ENCODE data around the gene SEC24D.

Gene SEC24D

GRCh38 chr4:118684873-118685811, 150.8 kb downstream of the SEC24D start, which contains the start of gene METTL14:
METTL14 (plus strand) TSS chr4:118685392; CDS start chr4:118685535, 143 bp downstream.
- no peak for FAIRE-seq

GRCh38 chr4:118683513-118683912, 152.4 kb downstream of the SEC24D start:
- no peak for TF ChIP-seq POLR2A (IDR thresholded peaks at IDR 0.05; ENCODE audit: low read depth, low read length)
- FAIRE-seq (no peak), DNase-seq (ENCODE audit: insufficient read length, low spot score) (no peak)

More at GRCh38 chr4:118684873-118685811, 150.8 kb downstream of the SEC24D start, which contains the start of gene METTL14:
- TF ChIP-seq POLR2A (IDR thresholded peaks at IDR 0.05; ENCODE audit: low read depth, low read length), result no peak
- peak; percentile 41 for DNase-seq (ENCODE audit: insufficient read length, low spot score)

GRCh38 chr4:118682928-118683327, 153.0 kb downstream of the SEC24D start:
- FAIRE-seq, result no peak
- DNase-seq (ENCODE audit: insufficient read length, low spot score), result no peak

GRCh38 chr4:118680808-118681207, 155.1 kb downstream of the SEC24D start:
- no peak for FAIRE-seq
- DNase-seq (ENCODE audit: insufficient read length, low spot score), result no peak
- TF ChIP-seq POLR2A (IDR thresholded peaks at IDR 0.05; ENCODE audit: low read depth, low read length), result no peak

More at GRCh38 chr4:118682928-118683327, 153.0 kb downstream of the SEC24D start:
- no peak for TF ChIP-seq POLR2A (IDR thresholded peaks at IDR 0.05; ENCODE audit: low read depth, low read length)

GRCh38 chr4:118676128-118676527, 159.8 kb downstream of the SEC24D start:
- FAIRE-seq, result no peak
- DNase-seq (ENCODE audit: insufficient read length, low spot score), result no peak
- no peak for TF ChIP-seq POLR2A (IDR thresholded peaks at IDR 0.05; ENCODE audit: low read depth, low read length)
